Muscle layer of colon (tissue), 2 donors: ENCODE measurements around the gene ADCY9.

Experiments used
- H3K27ac ChIP-seq: one replicate; pipeline ENCODE4 v1.7.0; 2013; ENCODE audit warnings: low read depth, mild to moderate bottlenecking, low read length, moderate library complexity
- H3K27me3 ChIP-seq, 2 donors: one replicate each; pipeline ENCODE4 v1.7.0; 2013; ENCODE audit warnings: low read length in 2 of 2, mild to moderate bottlenecking in 2 of 2; ENCODE audit not compliant: insufficient read depth in 2 of 2, control insufficient read depth in 1 of 2
- H3K36me3 ChIP-seq: one replicate; pipeline ENCODE4 v1.7.0; 2013; ENCODE audit warnings: mild to moderate bottlenecking, low read length; ENCODE audit not compliant: insufficient read depth
- H3K4me1 ChIP-seq: one replicate; pipeline ENCODE4 v1.7.0; 2013; ENCODE audit warnings: mild to moderate bottlenecking, low read length; ENCODE audit not compliant: insufficient read depth
- H3K4me3 ChIP-seq, 2 donors: one replicate each; pipeline ENCODE4 v1.7.0; 2013; ENCODE audit warnings: low read length in 2 of 2, low read depth in 1 of 2, mild to moderate bottlenecking in 1 of 2, moderate library complexity in 1 of 2
- H3K9ac ChIP-seq: one replicate; pipeline ENCODE4 v1.7.0; 2013; ENCODE audit warnings: low read length
- H3K9me3 ChIP-seq: one replicate; pipeline ENCODE4 v1.7.0; 2013; ENCODE audit warnings: mild to moderate bottlenecking, low read length
- donor health status: abdominal sarcoma.
- donor health status: Adenocarcinoma of cecum.

Gene ADCY9

GRCh38 chr16:4140652-4141051 lies 24.4 kb upstream of the ADCY9 start:
- H3K9ac ChIP-seq: no peak overlapping the region
- H3K27me3 ChIP-seq: no peaks in the 10 kb centered on the region
- H3K36me3 ChIP-seq: no peaks in the 10 kb centered on the region
- H3K4me1 ChIP-seq: no peaks in the 10 kb centered on the region
- no peak overlapping the region for H3K27ac ChIP-seq
- H3K4me3 ChIP-seq: no peak overlapping the region
- H3K9me3 ChIP-seq: no peaks in the 10 kb centered on the region

- no peaks in the 10 kb centered on the region for H3K9me3 ChIP-seq
- H3K4me3 ChIP-seq: no peak overlapping the region
- H3K9ac ChIP-seq: no peak overlapping the region
- H3K36me3 ChIP-seq: no peaks in the 10 kb centered on the region
- H3K27me3 ChIP-seq: no peaks in the 10 kb centered on the region
- H3K27ac ChIP-seq: no peak overlapping the region
- no peaks in the 10 kb centered on the region for H3K4me1 ChIP-seq
Measured at GRCh38 chr16:4139968-4140367, 23.7 kb upstream of the ADCY9 start.

GRCh38 chr16:4138713-4139112 lies 22.5 kb upstream of the ADCY9 start:
- Histone ChIP-seq H3K27ac (no peak overlapping the region), H3K9ac (no peak overlapping the region), H3K27me3 (no peaks in the 10 kb centered on the region), H3K4me1 (no peaks in the 10 kb centered on the region), H3K4me3 (no peak overlapping the region), H3K36me3 (no peaks in the 10 kb centered on the region), H3K9me3 (no peaks in the 10 kb centered on the region)

- no peak overlapping the region for H3K4me3 ChIP-seq
- H3K9me3 ChIP-seq: no peaks in the 10 kb centered on the region
- no peak overlapping the region for H3K9ac ChIP-seq
- H3K36me3 ChIP-seq: no peaks in the 10 kb centered on the region
- no peaks in the 10 kb centered on the region for H3K27me3 ChIP-seq
- no peak overlapping the region for H3K27ac ChIP-seq
- no peaks in the 10 kb centered on the region for H3K4me1 ChIP-seq
Measured at GRCh38 chr16:4137438-4137837, 21.2 kb upstream of the ADCY9 start.

- H3K4me1 ChIP-seq: no peaks in the 10 kb centered on the region
- H3K36me3 ChIP-seq: no peaks in the 10 kb centered on the region
- H3K27ac ChIP-seq: no peak overlapping the region
- H3K27me3 ChIP-seq: no peaks in the 10 kb centered on the region
- H3K9ac ChIP-seq: no peak overlapping the region
- no peak overlapping the region for H3K4me3 ChIP-seq
- H3K9me3 ChIP-seq: no peaks in the 10 kb centered on the region
Measured at GRCh38 chr16:4136229-4136813, 20.1 kb upstream of the ADCY9 start.

GRCh38 chr16:4135537-4135936 lies 19.3 kb upstream of the ADCY9 start:
- Histone ChIP-seq H3K27ac (no peak overlapping the region), H3K4me1 (no peaks in the 10 kb centered on the region), H3K4me3 (no peak overlapping the region), H3K9me3 (no peaks in the 10 kb centered on the region), H3K9ac (no peak overlapping the region), H3K36me3 (no peaks in the 10 kb centered on the region), H3K27me3 (no peaks in the 10 kb centered on the region)

- Histone ChIP-seq H3K4me3 (no peak overlapping the region), H3K27ac (no peak overlapping the region), H3K4me1 (no peaks in the 10 kb centered on the region), H3K9ac (no peak overlapping the region), H3K36me3 (no peaks in the 10 kb centered on the region), H3K9me3 (no peaks in the 10 kb centered on the region), H3K27me3 (no peaks in the 10 kb centered on the region)
Measured at GRCh38 chr16:4133897-4134372, 17.7 kb upstream of the ADCY9 start.

GRCh38 chr16:4131621-4132020 lies 15.4 kb upstream of the ADCY9 start:
- Histone ChIP-seq H3K27ac (no peak overlapping the region), H3K4me1 (no peaks in the 10 kb centered on the region), H3K36me3 (no peaks in the 10 kb centered on the region), H3K4me3 (no peak overlapping the region), H3K9me3 (no peaks in the 10 kb centered on the region), H3K9ac (no peak overlapping the region), H3K27me3 (no peaks in the 10 kb centered on the region)

GRCh38 chr16:4124535-4125294 lies 8.5 kb upstream of the ADCY9 start:
- no peaks in the 10 kb centered on the region for H3K4me1 ChIP-seq

GRCh38 chr16:4123616-4124300 lies 7.5 kb upstream of the ADCY9 start:
- Histone ChIP-seq H3K27ac (no peak overlapping the region), H3K4me1 (no peaks in the 10 kb centered on the region), H3K27me3 (no peaks in the 10 kb centered on the region), H3K9ac (no peak overlapping the region), H3K36me3 (no peaks in the 10 kb centered on the region), H3K4me3 (no peak overlapping the region), H3K9me3 (no peaks in the 10 kb centered on the region)

More at GRCh38 chr16:4124535-4125294, 8.5 kb upstream of the ADCY9 start:
- no peaks in the 10 kb centered on the region for H3K27me3 ChIP-seq
- H3K9ac ChIP-seq: no peak overlapping the region
- H3K4me3 ChIP-seq: no peak overlapping the region
- no peaks in the 10 kb centered on the region for H3K36me3 ChIP-seq
- no peak overlapping the region for H3K27ac ChIP-seq
- H3K9me3 ChIP-seq: no peaks in the 10 kb centered on the region

- H3K4me1 ChIP-seq: peaks cover 6% of the 10 kb centered on the region
- H3K27ac ChIP-seq: no peak overlapping the region
- H3K27me3 ChIP-seq: no peaks in the 10 kb centered on the region
- no peaks in the 10 kb centered on the region for H3K9me3 ChIP-seq
- no peak overlapping the region for H3K4me3 ChIP-seq
- H3K36me3 ChIP-seq: no peaks in the 10 kb centered on the region
- H3K9ac ChIP-seq: no peak overlapping the region
Measured at GRCh38 chr16:4120176-4120575, 3.9 kb upstream of the ADCY9 start.
